Measurements from ENCODE around the gene PARVB.
A peak's percentile ranks its signal among the peaks of the same experiment; 100 is the strongest.

The PARVB gene

DNA sequence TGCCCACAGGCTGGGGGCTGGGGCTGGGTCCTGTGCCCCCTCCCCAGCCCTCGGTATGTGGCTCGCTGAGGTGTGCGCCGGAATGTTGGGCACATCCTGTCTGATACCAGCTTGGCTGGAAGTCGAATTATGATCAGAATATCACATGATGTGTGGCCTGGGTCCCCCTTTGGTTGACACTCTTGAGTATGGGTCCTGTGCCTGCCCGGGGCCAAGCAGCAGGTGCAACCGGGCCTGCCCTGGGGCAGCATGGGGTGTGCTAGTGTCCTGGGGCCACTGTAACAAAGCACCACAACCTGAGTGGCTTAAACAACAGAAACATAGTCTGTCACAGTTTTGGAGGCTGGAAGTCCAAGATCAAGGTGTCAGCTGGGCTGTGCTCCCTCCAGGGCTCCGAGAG, 52.7 kb downstream of the PARVB start:
- ChIA-PET POLR2A (no interaction called here), CTCF (interaction anchor here (0.6 kb wide), 1 partner anchor 62 kb away, joined by 3 read pairs; no protein-coding TSS in a partner anchor)
- Histone ChIP-seq H3K27ac (ENCODE audit: extremely low read depth, low read depth, low read length) (no peak overlapping the region), H3K4me1 (ENCODE audit: control insufficient read depth, insufficient read depth, low read length) (no peaks in the 10 kb centered on the region), H3K9me3 (ENCODE audit: control insufficient read depth, insufficient read depth, low read depth, low read length) (no peaks in the 10 kb centered on the region), H3K36me3 (ENCODE audit: control insufficient read depth in 2 of 2, insufficient read depth in 1 of 2, low read length in 2 of 2) (no peaks in the 10 kb centered on the region), H3K4me3 (ENCODE audit: low read depth, low read length) (no peak overlapping the region)
- TF ChIP-seq, protein P1, sequence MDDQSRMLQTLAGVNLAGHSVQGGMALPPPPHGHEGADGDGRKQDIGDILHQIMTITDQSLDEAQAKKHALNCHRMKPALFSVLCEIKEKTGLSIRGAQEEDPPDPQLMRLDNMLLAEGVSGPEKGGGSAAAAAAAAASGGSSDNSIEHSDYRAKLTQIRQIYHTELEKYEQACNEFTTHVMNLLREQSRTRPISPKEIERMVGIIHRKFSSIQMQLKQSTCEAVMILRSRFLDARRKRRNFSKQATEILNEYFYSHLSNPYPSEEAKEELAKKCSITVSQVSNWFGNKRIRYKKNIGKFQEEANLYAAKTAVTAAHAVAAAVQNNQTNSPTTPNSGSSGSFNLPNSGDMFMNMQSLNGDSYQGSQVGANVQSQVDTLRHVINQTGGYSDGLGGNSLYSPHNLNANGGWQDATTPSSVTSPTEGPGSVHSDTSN (CRISPR knock-in tag; IDR thresholded peaks at IDR 0.05): no peak
- TF ChIP-seq ZNF623 (tag by site-specific recombination; IDR thresholded peaks at IDR 0.05) (peak; percentile 50; the same call in 1 of the 2 replicates), YY1 (tag by site-specific recombination; IDR thresholded peaks at IDR 0.05) (no peak), ZNF501 (tag by site-specific recombination; IDR thresholded peaks at IDR 0.05) (no peak), ZNF548 (tag by site-specific recombination; IDR thresholded peaks at IDR 0.05) (peak; percentile 47; the same call in 1 of the 2 replicates)
- TF ChIP-seq, protein P2, sequence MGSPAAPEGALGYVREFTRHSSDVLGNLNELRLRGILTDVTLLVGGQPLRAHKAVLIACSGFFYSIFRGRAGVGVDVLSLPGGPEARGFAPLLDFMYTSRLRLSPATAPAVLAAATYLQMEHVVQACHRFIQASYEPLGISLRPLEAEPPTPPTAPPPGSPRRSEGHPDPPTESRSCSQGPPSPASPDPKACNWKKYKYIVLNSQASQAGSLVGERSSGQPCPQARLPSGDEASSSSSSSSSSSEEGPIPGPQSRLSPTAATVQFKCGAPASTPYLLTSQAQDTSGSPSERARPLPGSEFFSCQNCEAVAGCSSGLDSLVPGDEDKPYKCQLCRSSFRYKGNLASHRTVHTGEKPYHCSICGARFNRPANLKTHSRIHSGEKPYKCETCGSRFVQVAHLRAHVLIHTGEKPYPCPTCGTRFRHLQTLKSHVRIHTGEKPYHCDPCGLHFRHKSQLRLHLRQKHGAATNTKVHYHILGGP (tag by site-specific recombination; IDR thresholded peaks at IDR 0.05): no peak

DNA sequence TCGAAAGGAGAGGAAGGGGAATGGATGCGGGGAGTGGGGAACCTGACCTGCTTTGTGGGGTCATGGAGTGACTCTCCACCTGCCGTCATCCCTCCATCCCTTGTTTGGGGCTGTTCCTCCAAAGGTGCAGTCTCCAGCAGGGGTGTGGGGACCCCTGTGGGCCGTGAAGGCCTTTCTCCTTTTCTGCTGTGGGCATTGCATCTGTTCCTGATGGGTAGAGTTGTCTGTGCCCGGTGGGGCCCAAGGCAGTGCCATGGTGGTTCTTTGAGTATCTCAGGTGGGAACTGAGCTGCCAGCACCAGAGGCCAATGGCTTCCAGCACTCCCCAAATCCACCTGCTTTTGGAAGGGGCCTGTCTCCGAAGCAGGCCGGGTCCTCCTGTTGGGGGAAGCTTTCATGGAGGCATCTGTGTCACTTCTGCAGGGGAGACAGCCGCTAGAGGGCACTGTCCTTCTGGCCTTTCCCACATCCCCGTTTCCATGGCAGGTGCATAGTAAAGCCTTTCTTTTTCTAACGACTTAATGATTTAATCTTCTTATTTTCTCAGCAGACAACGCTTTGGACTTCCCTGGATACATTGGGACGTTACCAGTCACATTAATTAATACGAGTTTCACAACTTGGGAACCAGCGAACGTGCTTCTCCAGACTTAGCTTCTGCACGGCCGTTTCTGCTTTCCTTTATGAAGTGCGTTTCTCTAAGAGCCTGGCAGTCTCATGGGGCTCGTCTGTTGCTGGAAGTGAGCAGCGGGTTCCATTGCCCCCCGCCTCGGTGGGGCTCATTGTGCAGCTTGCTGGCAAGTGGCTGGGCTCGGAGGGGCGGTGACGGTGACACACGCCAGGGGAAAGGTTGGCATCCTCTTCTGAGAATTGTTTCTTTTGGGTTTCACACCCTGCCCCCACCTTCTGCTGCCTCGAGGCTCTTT, 57.1 kb downstream of the PARVB start:
- Histone ChIP-seq H3K4me3 (ENCODE audit: low read depth, low read length) (no peak overlapping the region), H3K27ac (ENCODE audit: extremely low read depth, low read depth, low read length) (no peak overlapping the region), H3K36me3 (ENCODE audit: control insufficient read depth in 2 of 2, insufficient read depth in 1 of 2, low read length in 2 of 2) (peaks cover 0 to 7% of the 10 kb centered on the region in 2 experiments; a peak in 1 of 3 replicates), H3K4me1 (ENCODE audit: control insufficient read depth, insufficient read depth, low read length) (no peaks in the 10 kb centered on the region), H3K9me3 (ENCODE audit: control insufficient read depth, insufficient read depth, low read depth, low read length) (no peaks in the 10 kb centered on the region)
- ChIA-PET POLR2A (no interaction called here), CTCF (interaction anchor here (0.6 to 2.5 kb wide), 41 partner anchors 10 to 1637 kb away, joined by 3 to 28 read pairs (median 4); no protein-coding TSS in a partner anchor)
- TF ChIP-seq ZNF266 (tag by site-specific recombination; IDR thresholded peaks at IDR 0.05; ENCODE audit: low read depth) (no peak), FEZF1 (tag by site-specific recombination; IDR thresholded peaks at IDR 0.05) (peak; percentile 32), YY1 (tag by site-specific recombination; IDR thresholded peaks at IDR 0.05) (no peak), ZNF2 (tag by site-specific recombination; IDR thresholded peaks at IDR 0.05) (no peak), PRDM1 (tag by site-specific recombination; IDR thresholded peaks at IDR 0.05) (peak; percentile 48; the same call in 1 of the 2 replicates), ZBTB7A (tag by site-specific recombination; IDR thresholded peaks at IDR 0.05; ENCODE audit: low read depth) (no peak), ZNF132 (tag by site-specific recombination; IDR thresholded peaks at IDR 0.05; ENCODE audit: borderline replicate concordance) (no peak), ZNF155 (tag by site-specific recombination; IDR thresholded peaks at IDR 0.05) (no peak), ZNF670 (tag by site-specific recombination; IDR thresholded peaks at IDR 0.05; ENCODE audit: low read depth) (no peak), ZFP3 (tag by site-specific recombination; IDR thresholded peaks at IDR 0.05; ENCODE audit: low read depth) (no peak), ZNF23 (tag by site-specific recombination; IDR thresholded peaks at IDR 0.05; ENCODE audit: borderline replicate concordance) (no peak), ZNF311 (tag by site-specific recombination; IDR thresholded peaks at IDR 0.05; ENCODE audit: borderline replicate concordance) (no peak), ZNF776 (tag by site-specific recombination; IDR thresholded peaks at IDR 0.05; ENCODE audit: borderline replicate concordance) (no peak)
- TF ChIP-seq, protein P3, sequence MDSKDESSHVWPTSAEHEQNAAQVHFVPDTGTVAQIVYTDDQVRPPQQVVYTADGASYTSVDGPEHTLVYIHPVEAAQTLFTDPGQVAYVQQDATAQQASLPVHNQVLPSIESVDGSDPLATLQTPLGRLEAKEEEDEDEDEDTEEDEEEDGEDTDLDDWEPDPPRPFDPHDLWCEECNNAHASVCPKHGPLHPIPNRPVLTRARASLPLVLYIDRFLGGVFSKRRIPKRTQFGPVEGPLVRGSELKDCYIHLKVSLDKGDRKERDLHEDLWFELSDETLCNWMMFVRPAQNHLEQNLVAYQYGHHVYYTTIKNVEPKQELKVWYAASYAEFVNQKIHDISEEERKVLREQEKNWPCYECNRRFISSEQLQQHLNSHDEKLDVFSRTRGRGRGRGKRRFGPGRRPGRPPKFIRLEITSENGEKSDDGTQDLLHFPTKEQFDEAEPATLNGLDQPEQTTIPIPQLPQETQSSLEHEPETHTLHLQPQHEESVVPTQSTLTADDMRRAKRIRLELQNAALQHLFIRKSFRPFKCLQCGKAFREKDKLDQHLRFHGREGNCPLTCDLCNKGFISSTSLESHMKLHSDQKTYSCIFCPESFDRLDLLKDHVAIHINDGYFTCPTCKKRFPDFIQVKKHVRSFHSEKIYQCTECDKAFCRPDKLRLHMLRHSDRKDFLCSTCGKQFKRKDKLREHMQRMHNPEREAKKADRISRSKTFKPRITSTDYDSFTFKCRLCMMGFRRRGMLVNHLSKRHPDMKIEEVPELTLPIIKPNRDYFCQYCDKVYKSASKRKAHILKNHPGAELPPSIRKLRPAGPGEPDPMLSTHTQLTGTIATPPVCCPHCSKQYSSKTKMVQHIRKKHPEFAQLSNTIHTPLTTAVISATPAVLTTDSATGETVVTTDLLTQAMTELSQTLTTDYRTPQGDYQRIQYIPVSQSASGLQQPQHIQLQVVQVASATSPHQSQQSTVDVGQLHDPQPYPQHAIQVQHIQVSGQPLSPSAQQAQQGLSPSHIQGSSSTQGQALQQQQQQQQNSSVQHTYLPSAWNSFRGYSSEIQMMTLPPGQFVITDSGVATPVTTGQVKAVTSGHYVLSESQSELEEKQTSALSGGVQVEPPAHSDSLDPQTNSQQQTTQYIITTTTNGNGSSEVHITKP (tag by site-specific recombination; IDR thresholded peaks at IDR 0.05): no peak
- TF ChIP-seq, protein P4, sequence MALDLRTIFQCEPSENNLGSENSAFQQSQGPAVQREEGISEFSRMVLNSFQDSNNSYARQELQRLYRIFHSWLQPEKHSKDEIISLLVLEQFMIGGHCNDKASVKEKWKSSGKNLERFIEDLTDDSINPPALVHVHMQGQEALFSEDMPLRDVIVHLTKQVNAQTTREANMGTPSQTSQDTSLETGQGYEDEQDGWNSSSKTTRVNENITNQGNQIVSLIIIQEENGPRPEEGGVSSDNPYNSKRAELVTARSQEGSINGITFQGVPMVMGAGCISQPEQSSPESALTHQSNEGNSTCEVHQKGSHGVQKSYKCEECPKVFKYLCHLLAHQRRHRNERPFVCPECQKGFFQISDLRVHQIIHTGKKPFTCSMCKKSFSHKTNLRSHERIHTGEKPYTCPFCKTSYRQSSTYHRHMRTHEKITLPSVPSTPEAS (tag by site-specific recombination; IDR thresholded peaks at IDR 0.05): no peak
- TF ChIP-seq, protein P5, sequence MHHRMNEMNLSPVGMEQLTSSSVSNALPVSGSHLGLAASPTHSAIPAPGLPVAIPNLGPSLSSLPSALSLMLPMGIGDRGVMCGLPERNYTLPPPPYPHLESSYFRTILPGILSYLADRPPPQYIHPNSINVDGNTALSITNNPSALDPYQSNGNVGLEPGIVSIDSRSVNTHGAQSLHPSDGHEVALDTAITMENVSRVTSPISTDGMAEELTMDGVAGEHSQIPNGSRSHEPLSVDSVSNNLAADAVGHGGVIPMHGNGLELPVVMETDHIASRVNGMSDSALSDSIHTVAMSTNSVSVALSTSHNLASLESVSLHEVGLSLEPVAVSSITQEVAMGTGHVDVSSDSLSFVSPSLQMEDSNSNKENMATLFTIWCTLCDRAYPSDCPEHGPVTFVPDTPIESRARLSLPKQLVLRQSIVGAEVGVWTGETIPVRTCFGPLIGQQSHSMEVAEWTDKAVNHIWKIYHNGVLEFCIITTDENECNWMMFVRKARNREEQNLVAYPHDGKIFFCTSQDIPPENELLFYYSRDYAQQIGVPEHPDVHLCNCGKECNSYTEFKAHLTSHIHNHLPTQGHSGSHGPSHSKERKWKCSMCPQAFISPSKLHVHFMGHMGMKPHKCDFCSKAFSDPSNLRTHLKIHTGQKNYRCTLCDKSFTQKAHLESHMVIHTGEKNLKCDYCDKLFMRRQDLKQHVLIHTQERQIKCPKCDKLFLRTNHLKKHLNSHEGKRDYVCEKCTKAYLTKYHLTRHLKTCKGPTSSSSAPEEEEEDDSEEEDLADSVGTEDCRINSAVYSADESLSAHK (tag by site-specific recombination; IDR thresholded peaks at IDR 0.05): 0 out of 2 replicates have a peak, but pooled peaks have one; percentile 21

All from HEK293 (cell line).